Jurkat, Clone E6-1 (cell line): Measurements from ENCODE around the gene GREB1.

Experiments
- DNase-seq: peaks from one replicate; pipeline ENCODE4 v3.0.0-alpha.2; 2011; ENCODE audit warnings: low read depth, low spot score
- H3K4me3 ChIP-seq: 2 replicates; pipeline ENCODE4 v1.5.1; 2011; ENCODE audit warnings: mild to moderate bottlenecking, low read length, control low read depth, moderate library complexity

Gene GREB1

DNA sequence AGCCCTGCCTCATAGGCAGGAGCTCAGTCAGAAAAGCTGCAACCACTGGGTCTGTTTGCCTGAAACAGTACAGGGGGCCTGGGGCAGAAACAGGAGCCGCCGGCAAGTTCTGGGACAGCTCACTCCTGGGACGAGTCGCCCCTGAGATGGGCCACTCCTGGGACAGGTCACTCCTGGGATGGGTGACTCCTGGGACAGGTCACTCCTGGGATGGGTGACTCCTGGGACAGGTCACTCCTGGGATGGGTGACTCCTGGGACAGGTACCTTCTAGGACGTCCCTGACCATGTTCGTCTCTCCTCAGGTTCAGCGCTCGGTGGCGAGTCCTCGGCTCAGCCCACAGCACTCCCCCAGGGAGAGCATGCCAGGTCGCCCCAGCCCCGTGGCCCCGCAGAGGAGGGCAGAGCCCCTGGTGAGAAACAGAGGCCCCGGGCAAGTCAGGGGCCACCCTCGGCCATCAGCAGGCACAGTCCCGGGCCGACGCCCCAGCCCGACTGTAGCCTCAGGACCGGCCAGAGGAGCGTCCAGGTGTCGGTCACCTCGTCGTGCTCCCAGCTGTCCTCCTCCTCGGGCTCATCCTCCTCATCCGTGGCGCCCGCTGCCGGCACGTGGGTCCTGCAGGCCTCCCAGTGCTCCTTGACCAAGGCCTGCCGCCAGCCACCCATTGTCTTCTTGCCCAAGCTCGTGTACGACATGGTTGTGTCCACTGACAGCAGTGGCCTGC, 84.3 kb downstream of the GREB1 start:
- no peak overlapping the region for H3K4me3 ChIP-seq
- no peak for DNase-seq

GRCh38 chr2:11618708-11619062, 84.8 kb downstream of the GREB1 start:
- no peak for DNase-seq
- H3K4me3 ChIP-seq, result no peak overlapping the region

DNA sequence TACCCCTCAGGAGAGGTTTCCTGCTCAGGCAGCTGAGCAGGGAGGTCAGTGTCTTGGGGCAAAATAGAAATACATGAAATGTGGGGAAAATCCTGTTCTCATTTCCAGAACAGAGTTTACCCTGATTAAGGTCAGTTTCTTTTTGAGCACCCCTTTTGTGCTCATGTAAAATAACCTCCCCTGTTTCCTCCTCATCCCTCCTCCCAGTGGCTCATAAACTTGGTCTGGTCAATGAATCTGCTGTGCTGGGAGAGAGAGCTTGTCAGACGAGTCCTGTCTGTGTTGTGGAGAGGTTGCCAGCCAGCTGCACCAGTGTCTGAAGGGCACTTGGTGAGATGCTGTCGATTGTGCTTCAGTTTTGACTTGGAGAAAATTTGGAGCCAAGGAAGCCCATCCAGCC, 87.6 kb downstream of the GREB1 start:
- no peak overlapping the region for H3K4me3 ChIP-seq
- DNase-seq, result no peak

GRCh38 chr2:11622611-11623010, 88.8 kb downstream of the GREB1 start:
- H3K4me3 ChIP-seq, result no peak overlapping the region
- no peak for DNase-seq

GRCh38 chr2:11624893-11625292, 91.0 kb downstream of the GREB1 start:
- H3K4me3 ChIP-seq, result no peak overlapping the region
- no peak for DNase-seq

DNA sequence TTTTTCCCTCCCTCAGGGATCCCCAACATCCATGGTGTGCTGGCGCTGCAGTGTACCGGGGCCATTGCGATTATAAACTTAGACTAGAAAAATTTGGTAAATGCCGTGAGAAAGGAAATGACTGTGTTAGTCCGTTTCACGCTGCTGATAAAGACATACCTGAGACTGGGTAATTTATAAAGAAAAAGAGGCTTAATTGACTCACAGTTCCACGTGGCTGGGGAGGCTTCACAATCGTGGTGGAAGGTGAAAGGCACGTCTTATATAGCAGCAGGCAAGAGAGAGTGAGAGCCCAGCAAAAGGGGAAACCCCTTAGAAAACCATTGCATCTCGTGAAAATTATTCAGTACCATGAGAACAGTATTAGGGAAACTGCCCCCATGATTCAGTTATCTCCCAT, 91.8 kb downstream of the GREB1 start:
- no peak overlapping the region for H3K4me3 ChIP-seq
- DNase-seq, result no peak

DNA sequence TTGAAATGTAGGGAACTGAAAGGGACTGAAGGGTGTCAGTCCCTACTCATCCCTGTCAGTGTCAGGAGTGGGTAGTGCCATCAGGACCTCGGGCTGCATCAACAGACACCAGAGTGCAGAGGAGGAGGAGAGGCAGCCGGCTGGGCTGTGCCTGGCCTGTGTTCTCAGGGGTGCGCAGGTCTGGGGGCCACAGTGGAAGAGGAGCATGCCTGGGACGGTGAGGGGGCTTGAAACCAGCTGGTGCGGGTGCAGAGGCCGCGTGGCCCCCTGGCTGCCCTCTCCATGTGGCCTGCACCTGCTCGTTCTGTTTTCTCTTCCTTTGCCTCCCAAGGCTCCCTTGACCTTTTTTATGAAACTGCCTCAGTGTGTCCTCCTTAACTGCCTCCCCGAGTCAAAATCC, 94.8 kb downstream of the GREB1 start:
- H3K4me3 ChIP-seq, result no peak overlapping the region
- DNase-seq, result no peak

DNA sequence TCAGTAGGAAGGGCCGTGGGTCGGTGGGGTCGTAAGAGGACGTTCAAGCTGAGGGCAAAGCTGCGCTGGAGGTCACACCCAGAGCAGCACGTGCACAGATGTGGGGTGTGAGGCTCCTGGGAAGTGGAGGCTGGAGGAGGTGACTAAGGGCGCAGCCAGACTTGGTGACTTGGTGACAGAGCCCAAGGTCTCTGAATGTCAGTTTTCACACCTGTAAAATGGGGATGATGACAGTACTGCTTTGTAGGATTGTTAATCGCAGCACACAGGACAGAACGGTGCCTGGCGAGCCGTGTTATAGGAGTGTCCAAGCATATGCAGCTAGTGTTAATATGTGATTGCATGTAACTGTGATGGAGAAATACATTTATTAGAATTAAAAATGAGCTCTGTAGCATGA, 95.4 kb downstream of the GREB1 start:
- no peak for DNase-seq
- no peak overlapping the region for H3K4me3 ChIP-seq

DNA sequence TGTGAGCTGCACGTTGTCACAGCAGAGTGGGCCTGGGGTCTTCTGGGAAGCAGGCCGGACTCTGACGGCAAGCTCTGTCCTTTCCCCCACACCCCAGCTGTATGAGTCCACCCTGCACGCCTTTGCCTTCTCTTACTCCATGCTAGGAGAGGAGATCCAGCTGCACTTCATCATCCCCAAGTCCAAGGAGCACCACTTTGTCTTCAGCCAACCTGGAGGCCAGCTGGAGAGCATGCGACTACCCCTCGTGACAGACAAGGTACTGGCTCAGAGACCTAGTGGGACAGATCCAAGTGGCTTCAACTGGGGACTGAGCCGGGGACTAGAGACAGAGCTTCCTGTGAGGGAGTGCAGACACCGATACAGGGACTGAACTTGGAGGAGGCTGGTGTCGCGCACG, 96.0 kb downstream of the GREB1 start:
- no peak overlapping the region for H3K4me3 ChIP-seq
- DNase-seq, result no peak

GRCh38 chr2:11630855-11631254, 97.0 kb downstream of the GREB1 start:
- no peak overlapping the region for H3K4me3 ChIP-seq
- no peak for DNase-seq

- no peak for DNase-seq
- H3K4me3 ChIP-seq, result no peak overlapping the region
Observed at GRCh38 chr2:11631462-11631861, 97.6 kb downstream of the GREB1 start.

- H3K4me3 ChIP-seq, result no peak overlapping the region
- DNase-seq, result no peak
Observed at GRCh38 chr2:11633923-11634478, 100.2 kb downstream of the GREB1 start.

DNA sequence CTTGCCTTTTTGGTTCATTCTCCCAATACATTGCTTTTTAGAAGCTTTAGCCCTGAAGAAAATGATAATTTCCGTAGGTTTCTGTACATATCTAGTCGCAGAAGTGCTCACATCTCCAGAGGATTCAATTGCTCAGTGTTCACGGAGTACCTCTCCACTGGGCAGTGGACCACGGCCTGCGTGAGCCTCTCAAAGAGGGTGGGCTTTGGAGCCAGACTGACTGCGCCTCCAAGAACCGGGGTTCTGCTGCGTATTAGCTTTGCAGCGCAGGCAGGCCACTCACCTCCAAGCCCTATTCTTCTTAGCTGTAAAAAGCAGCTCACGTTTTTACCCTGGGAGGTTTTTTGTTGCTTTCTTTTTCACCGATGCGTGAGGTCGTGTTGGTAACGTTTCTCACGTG, 100.7 kb downstream of the GREB1 start:
- DNase-seq, result no peak
- no peak overlapping the region for H3K4me3 ChIP-seq

DNA sequence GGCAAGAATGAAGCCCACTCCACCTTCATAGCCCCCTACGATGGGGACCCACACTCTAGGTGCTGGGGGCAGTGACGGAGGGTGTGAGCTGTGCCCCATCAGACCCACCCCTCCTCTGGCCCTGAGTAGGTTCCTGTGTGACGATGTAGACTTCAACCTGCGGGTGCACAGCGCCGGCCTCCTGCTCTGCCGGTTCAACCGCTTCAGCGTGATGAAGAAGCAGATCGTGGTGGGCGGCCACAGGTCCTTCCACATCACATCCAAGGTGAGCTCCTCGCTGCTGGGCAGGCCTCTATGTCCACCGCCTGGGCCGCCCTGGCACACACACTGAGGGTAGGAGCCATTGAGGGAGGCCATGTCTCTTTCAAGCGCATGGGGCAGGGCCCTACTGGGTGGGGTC, 101.3 kb downstream of the GREB1 start:
- DNase-seq, result no peak
- H3K4me3 ChIP-seq, result no peak overlapping the region

DNA sequence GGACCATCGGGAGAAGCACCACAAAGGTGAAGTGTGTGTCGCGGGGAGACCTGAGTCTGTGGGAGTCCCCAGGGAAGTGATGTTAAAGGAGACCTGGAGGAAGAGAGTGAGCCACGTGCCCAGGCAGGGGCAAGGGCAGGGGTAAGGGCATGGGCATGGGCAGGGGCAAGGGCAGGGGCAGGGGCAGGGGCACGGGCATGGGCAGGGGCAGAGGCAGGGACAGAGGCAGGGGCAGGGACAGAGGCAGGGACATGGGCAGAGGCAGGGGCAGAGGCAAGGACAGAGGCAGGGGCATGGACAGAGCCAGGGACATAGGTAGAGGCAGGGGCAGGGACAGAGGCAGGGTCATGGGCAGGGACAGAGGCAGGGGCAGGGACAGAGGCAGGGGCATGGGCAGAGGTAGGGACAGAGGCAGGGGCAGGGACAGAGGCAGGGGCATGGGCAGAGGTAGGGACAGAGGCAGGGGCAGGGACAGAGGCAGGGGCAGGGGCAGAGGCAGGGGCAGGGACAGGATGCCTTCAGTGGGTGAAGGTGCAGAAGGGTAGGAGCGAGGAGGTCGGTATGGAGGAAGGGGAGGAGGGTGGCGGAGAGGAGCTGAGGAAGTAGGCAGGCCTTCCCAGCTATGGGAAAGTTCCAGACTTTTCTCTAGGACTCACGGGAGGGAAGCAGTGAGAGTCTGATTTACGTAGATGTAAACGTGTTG, 102.9 kb downstream of the GREB1 start:
- no peak overlapping the region for H3K4me3 ChIP-seq
- no peak for DNase-seq

DNA sequence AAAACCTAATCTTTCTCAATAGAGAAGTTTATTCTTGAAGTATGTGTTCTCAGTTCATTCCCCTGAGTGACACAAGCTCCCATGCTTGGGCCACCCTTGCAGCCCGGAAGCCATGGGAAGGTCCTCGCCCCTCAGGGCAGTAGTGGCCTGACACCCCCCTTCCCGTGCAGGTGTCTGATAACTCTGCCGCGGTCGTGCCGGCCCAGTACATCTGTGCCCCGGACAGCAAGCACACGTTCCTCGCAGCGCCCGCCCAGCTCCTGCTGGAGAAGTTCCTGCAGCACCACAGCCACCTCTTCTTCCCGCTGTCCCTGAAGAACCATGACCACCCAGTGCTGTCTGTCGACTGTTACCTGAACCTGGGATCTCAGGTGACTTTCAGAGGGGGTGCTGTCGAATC, 103.7 kb downstream of the GREB1 start:
- H3K4me3 ChIP-seq, result no peak overlapping the region
- no peak for DNase-seq

DNA sequence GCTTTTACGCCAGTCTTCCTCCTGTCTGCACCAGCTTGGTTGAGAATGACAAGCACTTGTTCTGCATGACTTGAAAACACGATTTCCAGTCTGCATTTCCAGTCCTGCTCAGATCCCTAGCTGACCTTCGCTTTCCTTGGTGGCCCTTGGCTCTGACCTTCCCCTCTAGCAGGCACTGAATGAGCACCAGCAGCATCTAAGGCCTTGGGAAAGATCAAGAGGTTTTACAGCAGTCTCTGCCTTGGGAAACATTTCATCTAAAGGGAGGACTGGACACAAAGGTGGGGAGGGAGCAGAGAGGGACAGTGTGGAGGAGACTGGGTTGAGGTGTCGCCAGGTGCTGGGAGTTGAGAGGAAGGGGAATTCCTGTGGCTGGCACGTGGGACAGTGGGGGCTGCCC, 105.7 kb downstream of the GREB1 start:
- DNase-seq, result no peak

DNA sequence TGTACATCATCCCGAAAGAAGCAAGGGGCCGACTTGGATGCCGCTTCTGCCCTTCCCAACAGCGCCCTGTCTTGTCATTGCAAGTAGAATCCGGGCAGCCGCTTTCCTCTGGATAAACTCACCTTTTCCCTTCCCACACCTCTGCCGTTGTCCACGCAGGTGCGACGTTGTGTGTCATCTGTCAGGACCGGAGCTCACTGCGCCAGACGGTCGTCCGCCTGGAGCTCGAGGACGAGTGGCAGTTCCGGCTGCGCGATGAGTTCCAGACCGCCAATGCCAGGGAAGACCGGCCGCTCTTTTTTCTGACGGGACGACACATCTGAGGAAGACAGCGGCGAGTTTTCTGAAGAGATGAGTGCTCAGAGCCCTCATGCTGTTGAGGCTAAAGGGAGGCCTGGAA, 106.3 kb downstream of the GREB1 start:
- no peak overlapping the region for H3K4me3 ChIP-seq
- no peak for DNase-seq

More for the DNA sequence above, 105.7 kb downstream of the GREB1 start:
- H3K4me3 ChIP-seq, result no peak overlapping the region

DNA sequence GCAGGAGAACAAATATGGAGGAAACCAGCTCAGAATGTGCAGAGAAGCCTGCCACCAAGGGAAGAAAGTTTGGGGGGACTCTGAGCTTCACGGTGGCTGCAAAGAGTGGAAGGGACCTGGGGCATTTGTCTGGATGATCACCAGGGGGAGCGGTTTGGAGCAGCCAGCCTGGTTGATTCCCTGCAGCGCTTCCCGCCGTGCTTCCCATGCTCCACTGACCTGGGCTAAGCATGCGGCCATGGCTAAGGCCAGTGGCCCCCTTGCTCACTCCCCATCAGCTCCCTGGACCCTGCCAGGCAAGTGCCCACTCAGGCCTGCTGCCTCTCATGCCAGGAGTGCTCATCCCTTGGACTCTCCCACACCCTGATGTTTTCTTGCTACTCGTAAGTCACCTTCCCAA, 109.1 kb downstream of the GREB1 start:
- DNase-seq, result no peak
- H3K4me3 ChIP-seq, result no peak overlapping the region

GRCh38 chr2:11644293-11644692, 110.4 kb downstream of the GREB1 start:
- DNase-seq, result no peak
- no peak overlapping the region for H3K4me3 ChIP-seq

- no peak for DNase-seq
- H3K4me3 ChIP-seq, result no peak overlapping the region
Observed at GRCh38 chr2:11646530-11646929, 112.7 kb downstream of the GREB1 start.
